GM23248 (cell line): ENCODE results near the gene NLRP8.

Source experiments
- EZH2 ChIP-seq: fragments of 200-600 bp; sonication (generic); IDR thresholded peaks from 2 replicates; pipeline ENCODE4 v1.6.1; 2018; ENCODE audit warnings: antibody characterized with exemption, mild to moderate bottlenecking; ENCODE audit not compliant: insufficient read depth, poor library complexity, severe bottlenecking
- EZH2phosphoT487 ChIP-seq: fragments of 200-600 bp; sonication (generic); IDR thresholded peaks from 2 replicates; pipeline ENCODE4 v1.6.1; 2018; ENCODE audit warnings: antibody characterized with exemption, moderate library complexity, mild to moderate bottlenecking, low read depth; ENCODE audit not compliant: insufficient read depth

DNA sequence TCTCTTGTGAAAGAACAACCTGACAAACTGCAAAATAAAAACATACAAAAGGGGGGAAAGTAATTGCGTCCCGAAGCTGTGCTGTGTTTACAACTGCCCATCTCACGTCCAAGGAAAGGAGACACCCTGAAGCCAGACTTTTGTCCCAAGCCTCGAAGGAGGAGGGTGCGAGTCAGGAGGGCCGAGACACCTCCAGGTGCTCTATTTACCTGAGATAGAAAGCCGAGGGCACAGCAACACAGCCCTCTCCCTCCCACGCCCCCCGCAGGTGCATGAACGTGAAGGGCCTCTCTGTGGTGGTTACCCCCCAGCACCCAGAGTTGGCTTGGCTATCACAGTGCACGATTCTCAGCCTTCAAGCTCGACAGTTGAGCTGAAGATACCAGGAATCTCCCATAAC lies 48.7 kb upstream of the NLRP8 start:
- TF ChIP-seq EZH2phosphoT487 (no peak), EZH2 (no peak)
